GM12878 (cell line): ENCODE results near the gene TPD52L2. TPM values are rescaled to one million over a fixed set of nuclear protein-coding genes. Genes with fewer than 3 reads are reported as not detected.

Experiments
- ATAC-seq: fragments of 200-7000 bp; cut with Tn5 transposase; 3 replicates; pipeline ENCODE4 v1.9.1; 2020; ENCODE audit warnings: mild to moderate bottlenecking, moderate library complexity
- BruUV-seq: library from RNA; stranded (reverse); fragments of 400-500 nt; replicated peaks from 2 replicates; lab custom pipeline; 2021; lab: Mats Ljungman, UMichigan
- CTCF ChIA-PET: fragments of 300-600 bp; sonication (Branson Sonifier 250); formaldehyde crosslinking; extraction: SDS; loops from one replicate; lab custom pipeline; 2021; ENCODE audit warnings: inconsistent platforms; lab: Yijun Ruan, JAX
- POLR2A ChIA-PET: fragments of 350-600 bp; formaldehyde crosslinking; extraction: SDS; loops from one replicate; lab custom pipeline; 2021; ENCODE audit warnings: inconsistent platforms; lab: Charles Lee
- RAD21 ChIA-PET: fragments of 300-600 bp; sonication (Branson Sonifier 250); formaldehyde crosslinking; loops from one replicate; lab custom pipeline; 2023; ENCODE audit warnings: antibody characterized with exemption; ENCODE audit not compliant: unreplicated experiment; lab: Charles Lee
- SMC1A ChIA-PET: fragments of 300-600 bp; sonication (Branson Sonifier 250); formaldehyde crosslinking; loops from one replicate; lab custom pipeline; 2023; ENCODE audit not compliant: unreplicated experiment, uncharacterized antibody; lab: Charles Lee
- DNase-seq: peaks from one replicate; pipeline ENCODE4 v3.0.0-alpha.2; 2011; ENCODE audit warnings: low read depth, low spot score
- FAIRE-seq: peaks from 3 replicates; lab custom pipeline; 2011; peaks lifted over from hg19 to GRCh38; lab: Jason Lieb, UNC
- H2AFZ ChIP-seq: 2 replicates; pipeline ENCODE4 v1.6.0; 2011; ENCODE audit warnings: low read depth, low read length, control low read depth; ENCODE audit not compliant: control insufficient read depth
- H3K27ac ChIP-seq: 2 replicates; pipeline ENCODE4 v1.5.1; 2011; ENCODE audit warnings: control low read depth; ENCODE audit not compliant: control insufficient read depth, insufficient read depth
- H3K27me3 ChIP-seq, 2 experiments: replicated peaks in 1 of 2; 2 replicates each; pipeline versions ENCODE4 v1.6.0 to v1.6.1; 2011; ENCODE audit warnings: low read length in 1 of 2; ENCODE audit not compliant: control insufficient read depth in 2 of 2, insufficient read depth in 2 of 2
- H3K36me3 ChIP-seq, 2 experiments: 2 replicates each; pipeline ENCODE4 v1.5.1; 2011; ENCODE audit warnings: low read length in 1 of 2; ENCODE audit not compliant: control insufficient read depth in 2 of 2, insufficient read depth in 2 of 2
- H3K4me1 ChIP-seq: 2 replicates; pipeline ENCODE4 v1.6.1; 2011; ENCODE audit warnings: mild to moderate bottlenecking, low read length, moderate library complexity, mixed read lengths; ENCODE audit not compliant: control insufficient read depth, insufficient read depth
- H3K4me2 ChIP-seq: 2 replicates; pipeline ENCODE4 v1.6.0; 2011; ENCODE audit warnings: control low read depth; ENCODE audit not compliant: control insufficient read depth, insufficient read depth
- H3K4me3 ChIP-seq: fragments of 200-600 bp; sonication (generic); 2 replicates; pipeline ENCODE4 v1.5.1; 2016
- H3K79me2 ChIP-seq: 2 replicates; pipeline ENCODE4 v1.6.0; 2011; ENCODE audit warnings: low read length; ENCODE audit not compliant: control insufficient read depth, insufficient read depth
- H3K9ac ChIP-seq: 2 replicates; pipeline ENCODE4 v1.8.0; 2011; ENCODE audit warnings: low read length, control low read depth, mixed read lengths; ENCODE audit not compliant: control insufficient read depth, insufficient read depth
- H3K9me3 ChIP-seq: replicated peaks from 3 replicates; pipeline ENCODE4 v1.5.1; 2011; ENCODE audit warnings: mild to moderate bottlenecking, low read length; ENCODE audit not compliant: control insufficient read depth, insufficient read depth
- H4K20me1 ChIP-seq: 2 replicates; pipeline ENCODE4 v1.6.0; 2011; ENCODE audit not compliant: control insufficient read depth, insufficient read depth
- ATF7 ChIP-seq: fragments of 450-650 bp; IDR thresholded peaks from 2 replicates; pipeline ENCODE4 v1.6.1; 2016; ENCODE audit warnings: low read depth, mild to moderate bottlenecking
- CBFB ChIP-seq: IDR thresholded peaks from 2 replicates; pipeline ENCODE4 v1.6.1; 2016; ENCODE audit warnings: antibody characterized with exemption, low read depth
- CEBPB ChIP-seq, 2 experiments: fragments of 150-350 bp in 1 of 2; IDR thresholded peaks; 2 replicates each; pipeline ENCODE4 v1.6.1; 2012 to 2014; ENCODE audit warnings: low read depth in 2 of 2, low read length in 2 of 2, borderline replicate concordance in 1 of 2, inconsistent platforms in 1 of 2
- CUX1 ChIP-seq: IDR thresholded peaks from 2 replicates; pipeline ENCODE4 v1.6.1; 2012; ENCODE audit warnings: improper control_type of control experiment, low read depth, low read length; ENCODE audit not compliant: insufficient replicate concordance
- EGR1 ChIP-seq, 2 experiments: IDR thresholded peaks; 1 replicate in 1 of 2; 2 replicates in 1 of 2; pipeline ENCODE4 v1.6.1; 2011 to 2012; ENCODE audit warnings: low read depth in 2 of 2, low read length in 2 of 2, borderline replicate concordance in 1 of 2, mild to moderate bottlenecking in 1 of 2, moderate library complexity in 1 of 2
- GATAD2B ChIP-seq: fragments of 450-650 bp; conservative IDR thresholded peaks from 2 replicates; pipeline ENCODE4 v1.6.1; 2017; ENCODE audit warnings: low read depth, mild to moderate bottlenecking, moderate library complexity
- MEF2B ChIP-seq: fragments of 450-650 bp; IDR thresholded peaks from 2 replicates; pipeline ENCODE4 v1.6.1; 2018; ENCODE audit warnings: mild to moderate bottlenecking, moderate library complexity; ENCODE audit not compliant: partially characterized antibody, poor library complexity, severe bottlenecking
- MLLT1 ChIP-seq: fragments of 450-650 bp; IDR thresholded peaks from 2 replicates; pipeline ENCODE4 v1.6.1; 2016; ENCODE audit warnings: mild to moderate bottlenecking
- NFXL1 ChIP-seq: fragments of 450-650 bp; IDR thresholded peaks from 2 replicates; pipeline ENCODE4 v1.6.1; 2017; ENCODE audit warnings: antibody characterized with exemption, mild to moderate bottlenecking, borderline replicate concordance
- PBX3 ChIP-seq: IDR thresholded peaks from 2 replicates; pipeline ENCODE4 v1.6.1; 2011; ENCODE audit warnings: mild to moderate bottlenecking, low read depth, low read length, moderate library complexity; ENCODE audit not compliant: insufficient replicate concordance
- POLR2A ChIP-seq: IDR thresholded peaks from 2 replicates; pipeline ENCODE4 v1.6.1; 2011; ENCODE audit warnings: low read depth, mild to moderate bottlenecking, low read length
- POU2F2 ChIP-seq: IDR thresholded peaks from 3 replicates; pipeline ENCODE4 v1.6.1; 2011; ENCODE audit warnings: low read depth, mild to moderate bottlenecking, low read length, borderline replicate concordance
- RFX5 ChIP-seq: IDR thresholded peaks from 2 replicates; pipeline ENCODE4 v1.6.1; 2011; ENCODE audit warnings: low read depth, low read length, improper control_type of control experiment
- SPI1 ChIP-seq: IDR thresholded peaks from 2 replicates; pipeline ENCODE4 v1.6.1; 2011; ENCODE audit warnings: low read depth, mild to moderate bottlenecking, low read length, moderate library complexity, borderline replicate concordance; ENCODE audit not compliant: insufficient read depth
- TCF12 ChIP-seq: IDR thresholded peaks from 2 replicates; pipeline ENCODE4 v1.6.1; 2011; ENCODE audit warnings: low read depth, mild to moderate bottlenecking, low read length
- WGBS: methylation state at CpG from one replicate; pipeline ENCODE4 v1.1.6; 2016; ENCODE audit warnings: low lambda C conversion rate; ENCODE audit not compliant: insufficient replicate concordance, insufficient coverage; ENCODE audit errors: missing lambda C conversion rate; 5-methylcytosine and 5-hydroxymethylcytosine counted together
- in situ Hi-C: fragments of 300-500 bp; cut with MboI; formaldehyde crosslinking; loops from 9 replicates; pipeline ENCODE4 v1.14.3; 2018; ENCODE audit warnings: mixed read lengths
- intact Hi-C: fragments of 100-400 bp; cut with micrococcal nuclease; formaldehyde crosslinking; loops from one replicate; pipeline ENCODE4 v1.14.2; 2022; ENCODE audit not compliant: unreplicated experiment
- polyA plus RNA-seq, 11 experiments: library from polyadenylated mRNA; depleted of rRNA in 4 of 11; unstranded in 6 of 11; stranded (reverse) in 5 of 11; fragments of >200 nt; fragmentation: Nextera tagmentation in 4 of 11; fragmentation: Illumina TruSeq in 1 of 11; extraction: Ambion mirVana in 4 of 11; extraction: Trizol in 1 of 11; gene quantifications; 1 replicate in 1 of 11; 2 replicates in 10 of 11; pipeline versions ENCODE4 v1.2.1 to v1.2.3, GENCODE V29; 2011 to 2016; ENCODE audit warnings: inconsistent platforms in 2 of 11, missing spikeins in 2 of 11, low read depth in 1 of 11
- total RNA-seq, 4 experiments: library from RNA; depleted of rRNA in 3 of 4; stranded (reverse); fragments of >200 nt in 3 of 4; fragmentation: Illumina TruSeq in 1 of 4; extraction: Trizol in 1 of 4; gene quantifications; 2 replicates each; pipeline versions ENCODE4 v1.2.1 to v1.2.3, GENCODE V29; 2013 to 2021

The TPD52L2 gene
- total and polyA plus RNA-seq, 10 of the 15 experiments (the other 5 are each of a cell fraction or from before 2014, with no cell fraction given): 1.6 to 71.0 (median 46.3) TPM

GRCh38 chr20:63854069-63854765 lies 10.9 kb upstream of the TPD52L2 start:
- RAD21 ChIA-PET: interaction anchor here (1.1 to 1.4 kb wide), 3 partner anchors 68 to 317 kb away, joined by 3 read pairs; partner anchors contain the start of gene PTK6
- SMC1A ChIA-PET: interaction anchor here (1.5 to 1.9 kb wide), 2 partner anchors 10 to 146 kb away, joined by 4 to 5 read pairs; partner anchors contain the start of genes ARFRP1 and ZGPAT
- ATAC-seq (peak; percentile 64), FAIRE-seq (no peak), DNase-seq (no peak)
- WGBS: 4% methylated on average over 17 of the region's 17 CpGs
- CTCF ChIA-PET: interaction anchor here (0.7 to 1.1 kb wide), 3 partner anchors 14 to 146 kb away, joined by 3 to 4 read pairs (median 4); partner anchors contain the start of genes ARFRP1 and ZGPAT
- in situ Hi-C loops: no loop called here
- H3K4me2 ChIP-seq: peak overlapping the region; percentile 56
- BruUV-seq: no TSS peak
- H3K4me3 ChIP-seq: no peak overlapping the region
- no peaks in the 10 kb centered on the region for H4K20me1 ChIP-seq
- H3K27ac ChIP-seq: peak overlapping the region; percentile 72
- H3K79me2 ChIP-seq: no peaks in the 10 kb centered on the region
- intact Hi-C loops: no loop called here
- H2AFZ ChIP-seq: peak overlapping the region; percentile 65
- H3K27me3 ChIP-seq: no peaks in the 10 kb centered on the region
- no peaks in the 10 kb centered on the region for H3K9me3 ChIP-seq
- H3K4me1 ChIP-seq: peaks cover 53% of the 10 kb centered on the region
- POLR2A ChIA-PET: interaction anchor here (0.6 kb wide), 3 partner anchors 13 to 225 kb away, joined by 3 to 5 read pairs (median 3); partner anchors contain the start of gene RGS19
- H3K36me3 ChIP-seq: no peaks in the 10 kb centered on the region
- peak overlapping the region; percentile 54 for H3K9ac ChIP-seq
- TF ChIP-seq ATF7: peak; percentile 39
- TF ChIP-seq TCF12: peak; percentile 63
- 0 out of 3 replicates have a peak, but pooled peaks have one; percentile 8 for TF ChIP-seq POU2F2
- no peak for TF ChIP-seq PBX3
- TF ChIP-seq GATAD2B: peak; percentile 97
- TF ChIP-seq CBFB: peak; percentile 38; the same call in 1 of the 2 replicates
- TF ChIP-seq CUX1: no peak
- no peak for TF ChIP-seq NFXL1
- TF ChIP-seq MEF2B: peak; percentile 36
- TF ChIP-seq RFX5: no peak
- TF ChIP-seq EGR1 (IDR thresholded peaks at IDR 0.05; ENCODE audit: borderline replicate concordance in 1 of 2, low read depth in 2 of 2, low read length in 2 of 2): peak in 1 of 2 experiments; percentile 68; a peak in 2 of 3 replicates
- no peak; the same call in 1 of the 2 replicates for TF ChIP-seq POLR2A
- no peak for TF ChIP-seq CEBPB (IDR thresholded peaks at IDR 0.05; ENCODE audit: borderline replicate concordance in 1 of 2, low read depth in 2 of 2, low read length in 2 of 2)
- TF ChIP-seq SPI1: no peak
- peak; percentile 38; the same call in 1 of the 2 replicates for TF ChIP-seq MLLT1
